ENCODE data around the gene CHN2.

Gene CHN2

GRCh38 chr7:29289156-29290021 is 94.8 kb downstream of the CHN2 start:
- Histone ChIP-seq H3K4me2 (ENCODE audit: low read length) (peak overlapping the region; percentile 48), H3K36me3 (ENCODE audit: insufficient read depth, low read length) (no peaks in the 10 kb centered on the region), H3K27me3 (ENCODE audit: control insufficient read depth, insufficient read depth, low read length) (peaks cover 6% of the 10 kb centered on the region), H3K9ac (ENCODE audit: low read depth, low read length) (no peak overlapping the region), H3K9me3 (replicated peaks; ENCODE audit: low read length) (no peaks in the 10 kb centered on the region), H3K4me3 (ENCODE audit: low read length) (no peak overlapping the region), H3K4me1 (ENCODE audit: control insufficient read depth, insufficient read depth, low read length) (peaks cover 45% of the 10 kb centered on the region)

- no peaks in the 10 kb centered on the region for H3K36me3 ChIP-seq (ENCODE audit: insufficient read depth, low read length)
- peaks cover 32% of the 10 kb centered on the region for H3K4me1 ChIP-seq (ENCODE audit: control insufficient read depth, insufficient read depth, low read length)
- H3K27me3 ChIP-seq (ENCODE audit: control insufficient read depth, insufficient read depth, low read length) = peaks cover 6% of the 10 kb centered on the region
- H3K9me3 ChIP-seq (replicated peaks; ENCODE audit: low read length) = no peaks in the 10 kb centered on the region
- H3K4me2 ChIP-seq (ENCODE audit: low read length) = no peak overlapping the region
- H3K9ac ChIP-seq (ENCODE audit: low read depth, low read length) = no peak overlapping the region
- H3K4me3 ChIP-seq (ENCODE audit: low read length) = no peak overlapping the region
Measured at GRCh38 chr7:29290829-29291228, 96.3 kb downstream of the CHN2 start.

GRCh38 chr7:29291723-29292618 is 97.4 kb downstream of the CHN2 start:
- no peak overlapping the region for H3K9ac ChIP-seq (ENCODE audit: low read depth, low read length)
- H3K4me3 ChIP-seq (ENCODE audit: low read length) = no peak overlapping the region
- H3K27me3 ChIP-seq (ENCODE audit: control insufficient read depth, insufficient read depth, low read length) = peaks cover 12% of the 10 kb centered on the region
- no peaks in the 10 kb centered on the region for H3K36me3 ChIP-seq (ENCODE audit: insufficient read depth, low read length)
- H3K9me3 ChIP-seq (replicated peaks; ENCODE audit: low read length) = no peaks in the 10 kb centered on the region
- H3K4me1 ChIP-seq (ENCODE audit: control insufficient read depth, insufficient read depth, low read length) = peaks cover 26% of the 10 kb centered on the region
- H3K4me2 ChIP-seq (ENCODE audit: low read length) = no peak overlapping the region

GRCh38 chr7:29292886-29293658 is 98.5 kb downstream of the CHN2 start:
- Histone ChIP-seq H3K27me3 (ENCODE audit: control insufficient read depth, insufficient read depth, low read length) (peaks cover 21% of the 10 kb centered on the region), H3K4me1 (ENCODE audit: control insufficient read depth, insufficient read depth, low read length) (peaks cover 16% of the 10 kb centered on the region)

GRCh38 chr7:29296421-29296820 is 101.8 kb downstream of the CHN2 start:
- no peaks in the 10 kb centered on the region for H3K36me3 ChIP-seq (ENCODE audit: insufficient read depth, low read length)
- peaks cover 8% of the 10 kb centered on the region for H3K4me1 ChIP-seq (ENCODE audit: control insufficient read depth, insufficient read depth, low read length)
- H3K9me3 ChIP-seq (replicated peaks; ENCODE audit: low read length) = no peaks in the 10 kb centered on the region
- H3K9ac ChIP-seq (ENCODE audit: low read depth, low read length) = no peak overlapping the region
- H3K4me3 ChIP-seq (ENCODE audit: low read length) = no peak overlapping the region
- H3K27me3 ChIP-seq (ENCODE audit: control insufficient read depth, insufficient read depth, low read length) = peaks cover 27% of the 10 kb centered on the region
- no peak overlapping the region for H3K4me2 ChIP-seq (ENCODE audit: low read length)

More at GRCh38 chr7:29292886-29293658, 98.5 kb downstream of the CHN2 start:
- Histone ChIP-seq H3K9me3 (replicated peaks; ENCODE audit: low read length) (no peaks in the 10 kb centered on the region), H3K9ac (ENCODE audit: low read depth, low read length) (no peak overlapping the region), H3K4me2 (ENCODE audit: low read length) (no peak overlapping the region), H3K36me3 (ENCODE audit: insufficient read depth, low read length) (no peaks in the 10 kb centered on the region), H3K4me3 (ENCODE audit: low read length) (no peak overlapping the region)

- no peaks in the 10 kb centered on the region for H3K36me3 ChIP-seq (ENCODE audit: insufficient read depth, low read length)
- H3K9ac ChIP-seq (ENCODE audit: low read depth, low read length) = no peak overlapping the region
- peaks cover 32% of the 10 kb centered on the region for H3K27me3 ChIP-seq (ENCODE audit: control insufficient read depth, insufficient read depth, low read length)
- no peak overlapping the region for H3K4me3 ChIP-seq (ENCODE audit: low read length)
- H3K9me3 ChIP-seq (replicated peaks; ENCODE audit: low read length) = no peaks in the 10 kb centered on the region
- H3K4me2 ChIP-seq (ENCODE audit: low read length) = no peak overlapping the region
- H3K4me1 ChIP-seq (ENCODE audit: control insufficient read depth, insufficient read depth, low read length) = peaks cover 8% of the 10 kb centered on the region
Measured at GRCh38 chr7:29297194-29297890, 102.8 kb downstream of the CHN2 start.

GRCh38 chr7:29299086-29299485 is 104.5 kb downstream of the CHN2 start:
- Histone ChIP-seq H3K4me2 (ENCODE audit: low read length) (no peak overlapping the region), H3K4me1 (ENCODE audit: control insufficient read depth, insufficient read depth, low read length) (peaks cover 8% of the 10 kb centered on the region), H3K4me3 (ENCODE audit: low read length) (no peak overlapping the region), H3K9ac (ENCODE audit: low read depth, low read length) (no peak overlapping the region), H3K9me3 (replicated peaks; ENCODE audit: low read length) (no peaks in the 10 kb centered on the region), H3K36me3 (ENCODE audit: insufficient read depth, low read length) (no peaks in the 10 kb centered on the region), H3K27me3 (ENCODE audit: control insufficient read depth, insufficient read depth, low read length) (peaks cover 29% of the 10 kb centered on the region)

- no peaks in the 10 kb centered on the region for H3K36me3 ChIP-seq (ENCODE audit: insufficient read depth, low read length)
- no peak overlapping the region for H3K4me3 ChIP-seq (ENCODE audit: low read length)
- H3K9ac ChIP-seq (ENCODE audit: low read depth, low read length) = no peak overlapping the region
- peaks cover 8% of the 10 kb centered on the region for H3K4me1 ChIP-seq (ENCODE audit: control insufficient read depth, insufficient read depth, low read length)
- no peak overlapping the region for H3K4me2 ChIP-seq (ENCODE audit: low read length)
- H3K27me3 ChIP-seq (ENCODE audit: control insufficient read depth, insufficient read depth, low read length) = peaks cover 35% of the 10 kb centered on the region
- H3K9me3 ChIP-seq (replicated peaks; ENCODE audit: low read length) = no peaks in the 10 kb centered on the region
Measured at GRCh38 chr7:29300026-29300480, 105.5 kb downstream of the CHN2 start.

- H3K4me1 ChIP-seq (ENCODE audit: control insufficient read depth, insufficient read depth, low read length) = peaks cover 8% of the 10 kb centered on the region
- no peaks in the 10 kb centered on the region for H3K9me3 ChIP-seq (replicated peaks; ENCODE audit: low read length)
- no peak overlapping the region for H3K4me3 ChIP-seq (ENCODE audit: low read length)
- no peak overlapping the region for H3K4me2 ChIP-seq (ENCODE audit: low read length)
- H3K36me3 ChIP-seq (ENCODE audit: insufficient read depth, low read length) = no peaks in the 10 kb centered on the region
- H3K9ac ChIP-seq (ENCODE audit: low read depth, low read length) = no peak overlapping the region
- H3K27me3 ChIP-seq (ENCODE audit: control insufficient read depth, insufficient read depth, low read length) = peaks cover 36% of the 10 kb centered on the region
Measured at GRCh38 chr7:29300649-29301048, 106.1 kb downstream of the CHN2 start.

GRCh38 chr7:29302666-29303395 is 108.3 kb downstream of the CHN2 start:
- H3K27me3 ChIP-seq (ENCODE audit: control insufficient read depth, insufficient read depth, low read length) = peaks cover 45% of the 10 kb centered on the region
- no peak overlapping the region for H3K4me2 ChIP-seq (ENCODE audit: low read length)

More at GRCh38 chr7:29302666-29303395, 108.3 kb downstream of the CHN2 start:
- H3K4me3 ChIP-seq (ENCODE audit: low read length) = no peak overlapping the region
- no peak overlapping the region for H3K9ac ChIP-seq (ENCODE audit: low read depth, low read length)
- no peaks in the 10 kb centered on the region for H3K36me3 ChIP-seq (ENCODE audit: insufficient read depth, low read length)
- peaks cover 8% of the 10 kb centered on the region for H3K4me1 ChIP-seq (ENCODE audit: control insufficient read depth, insufficient read depth, low read length)
- no peaks in the 10 kb centered on the region for H3K9me3 ChIP-seq (replicated peaks; ENCODE audit: low read length)

All from skeletal muscle satellite cell (primary cell).